Heart left ventricle (tissue), 16 donors: Measurements from ENCODE around the gene GOLGA7B. TPM values are rescaled to one million over a fixed set of nuclear protein-coding genes. Genes with fewer than 3 reads are reported as not detected.

Source experiments
- ATAC-seq, 4 donors: fragments of 200-7000 bp; cut with Tn5 transposase; one replicate each; pipeline ENCODE4 v1.9.1; 2020 to 2022; ENCODE audit warnings: moderate library complexity in 4 of 4, mild to moderate bottlenecking in 3 of 4, moderate number of reproducible peaks in 1 of 4
- DNase-seq, 5 donors: peaks; one replicate each; pipeline ENCODE4 v3.0.0-alpha.2; 2020
- H3K27ac ChIP-seq, 12 donors: fragments of 200-600 bp; sonication (generic) in 4 of 12; one replicate each; pipeline versions ENCODE4 v1.5.0 to v1.8.0; 2016 to 2022; ENCODE audit warnings: mild to moderate bottlenecking in 2 of 12
- H3K27me3 ChIP-seq, 9 donors: fragments of 200-600 bp; sonication (generic) in 2 of 9; one replicate each; pipeline versions ENCODE4 v1.5.1 to v1.8.0; 2016 to 2022; ENCODE audit warnings: mild to moderate bottlenecking in 3 of 9
- H3K36me3 ChIP-seq, 9 donors: fragments of 200-600 bp; sonication (generic) in 2 of 9; one replicate each; pipeline versions ENCODE4 v1.5.0 to v1.8.0; 2018 to 2022; ENCODE audit warnings: mild to moderate bottlenecking in 2 of 9
- H3K4me1 ChIP-seq, 12 donors: fragments of 200-600 bp; sonication (generic) in 4 of 12; one replicate each; pipeline versions ENCODE4 v1.5.0 to v1.8.0; 2016 to 2022; ENCODE audit warnings: mild to moderate bottlenecking in 3 of 12
- H3K4me3 ChIP-seq, 12 donors: fragments of 200-600 bp; sonication (generic) in 4 of 12; one replicate each; pipeline versions ENCODE4 v1.5.0 to v1.8.0; 2017 to 2022; ENCODE audit warnings: mild to moderate bottlenecking in 9 of 12, moderate library complexity in 4 of 12
- H3K9me3 ChIP-seq, 12 donors: fragments of 200-600 bp; sonication (generic) in 4 of 12; one replicate each; pipeline versions ENCODE4 v1.5.0 to v1.8.0; 2016 to 2022; ENCODE audit warnings: mild to moderate bottlenecking in 1 of 12
- POLR2A ChIP-seq, 2 donors: fragments of 450-650 bp; IDR thresholded peaks; one replicate each; pipeline ENCODE4 v1.6.1; 2017; ENCODE audit warnings: antibody characterized with exemption in 2 of 2, mild to moderate bottlenecking in 2 of 2, moderate library complexity in 2 of 2
- WGBS, 4 donors: extraction: QIAGEN DNeasy Blood & Tissue Kit in 2 of 4; methylation state at CpG; one replicate each; pipeline versions ENCODE4 v1.1.5 to v1.1.7; 2013 to 2018; 5-methylcytosine and 5-hydroxymethylcytosine counted together
- intact Hi-C, 10 donors: fragments of 100-400 bp; cut with DNase I; formaldehyde crosslinking; loops; one replicate each; pipeline versions ENCODE4 v1.11.1 to v1.14.2; 2022
- polyA plus RNA-seq, 2 donors: library from polyadenylated mRNA; stranded (reverse); fragments of 200-250 nt; gene quantifications; one replicate each; pipeline ENCODE4 v1.2.3, GENCODE V29; 2013
- total RNA-seq, 9 donors: library from RNA; depleted of rRNA in 2 of 9; stranded (reverse); fragments of >200 nt in 2 of 9; fragmentation: NEBNext Ultra II Directional in 3 of 9; extraction: Animal tissue kit (Norgen Biotek cat#: 25700) in 3 of 9; gene quantifications; one replicate each; pipeline versions ENCODE4 v1.1.0 to v1.2.4, GENCODE V29; 2016 to 2023
- TF ChIP-seq, protein P1 (sequence below), 12 donors: fragments of 200-600 bp; sonication (generic) in 4 of 12; IDR thresholded peaks; one replicate each; pipeline versions ENCODE4 v1.5.0 to v1.8.0; 2018 to 2022; ENCODE audit warnings: antibody characterized with exemption in 12 of 12, mild to moderate bottlenecking in 5 of 12
- donor health status: ischemic (EF 13 %, LVEDD 7.1; RV severe dilation, severe dysfunction).
- donor health status: healthy with polysubstance abuse.
- donor health status: DM: no; HTN: yes; CAD: no.
- donor health status: DM: no; HTN: no; CAD: no.
- donor health status: ischemic (EF 25% LVEDD 6.9; RV normal size, moderate dysfunction).
- donor health status: ischemic (EF 25% LVEDD 5.7; RV mildly dilated, moderate dysfunction).
- donor health status: healthy.
- donor health status: DM: yes; HTN: yes; CAD: no.
- donor health status: ischemic (EF 35%, LVEDD 5.7; RV mildly dilated, moderate dysfunction).
- donor health status: nonischemic (EF 11% LVEDD 7.7; RV severe dilation, severe dysfunction).
- donor health status: DM: yes; HTN: yes; CAD: no.
- donor health status: PGD.
- donor health status: ischemic (EF 29% LVEDD 5.4; RV normal size, mild dysfunction).
- donor health status: nonischemic (EF 23%, LVEDD 6.1; RV moderate dilation, normal function).

Gene GOLGA7B
- total and polyA plus RNA-seq, 11 donors = 0.06 to 1.1 (median 0.16) TPM; not detected in 1

DNA sequence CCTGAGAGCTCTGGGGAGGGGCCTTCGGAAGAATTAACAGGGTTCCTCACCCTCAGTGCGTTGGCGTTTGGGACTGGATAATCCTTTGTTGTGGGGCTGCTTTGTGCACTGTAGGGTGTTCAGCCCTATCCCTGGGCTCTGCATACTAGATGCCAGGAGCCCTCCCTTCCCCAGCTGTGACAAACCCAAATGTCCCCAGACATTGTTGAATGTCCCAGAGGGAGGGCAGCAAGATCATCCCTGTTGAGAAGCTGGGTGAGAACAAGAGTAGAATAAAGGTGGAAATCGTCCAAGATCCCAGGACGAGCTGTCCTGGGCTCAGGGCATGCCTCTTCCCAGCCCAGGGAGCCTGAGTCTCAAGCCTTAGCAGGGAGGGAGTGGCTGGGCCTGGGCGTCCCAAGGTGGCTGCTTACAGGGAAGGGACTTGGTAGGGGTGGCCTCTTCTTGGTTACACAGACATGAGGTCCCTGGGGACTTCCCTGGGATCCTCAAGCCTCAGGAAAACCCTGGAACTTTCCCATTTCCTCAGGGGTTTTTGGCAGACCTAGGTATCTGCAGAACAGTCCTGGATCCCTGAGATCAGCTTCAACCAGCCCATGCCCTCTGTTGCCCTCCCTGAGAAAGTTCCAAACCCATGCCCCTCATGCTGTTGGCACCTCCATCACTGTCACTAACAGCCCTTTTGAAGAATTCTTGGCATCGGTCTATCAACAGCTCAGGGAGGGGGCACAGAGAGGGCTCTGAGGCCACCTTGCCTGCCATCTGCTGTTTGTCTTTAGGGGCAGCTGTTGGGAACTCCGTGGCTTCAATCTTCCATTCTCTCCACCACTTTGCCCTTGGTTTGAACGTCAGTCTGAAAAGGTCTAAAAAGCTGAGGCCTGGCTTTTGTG, 53.7 kb downstream of the GOLGA7B start:
- Histone ChIP-seq H3K27ac (no peak overlapping the region), H3K4me3 (no peak overlapping the region), H3K9me3 (no peaks in the 10 kb centered on the region), H3K4me1 (peaks cover 0 to 18% (median 3%) of the 10 kb centered on the region in 12 donors), H3K36me3 (no peaks in the 10 kb centered on the region), H3K27me3 (peaks cover 0 to 5% (median 0%) of the 10 kb centered on the region in 9 donors)
- intact Hi-C loops = no loop called here
- TF ChIP-seq, protein P1, sequence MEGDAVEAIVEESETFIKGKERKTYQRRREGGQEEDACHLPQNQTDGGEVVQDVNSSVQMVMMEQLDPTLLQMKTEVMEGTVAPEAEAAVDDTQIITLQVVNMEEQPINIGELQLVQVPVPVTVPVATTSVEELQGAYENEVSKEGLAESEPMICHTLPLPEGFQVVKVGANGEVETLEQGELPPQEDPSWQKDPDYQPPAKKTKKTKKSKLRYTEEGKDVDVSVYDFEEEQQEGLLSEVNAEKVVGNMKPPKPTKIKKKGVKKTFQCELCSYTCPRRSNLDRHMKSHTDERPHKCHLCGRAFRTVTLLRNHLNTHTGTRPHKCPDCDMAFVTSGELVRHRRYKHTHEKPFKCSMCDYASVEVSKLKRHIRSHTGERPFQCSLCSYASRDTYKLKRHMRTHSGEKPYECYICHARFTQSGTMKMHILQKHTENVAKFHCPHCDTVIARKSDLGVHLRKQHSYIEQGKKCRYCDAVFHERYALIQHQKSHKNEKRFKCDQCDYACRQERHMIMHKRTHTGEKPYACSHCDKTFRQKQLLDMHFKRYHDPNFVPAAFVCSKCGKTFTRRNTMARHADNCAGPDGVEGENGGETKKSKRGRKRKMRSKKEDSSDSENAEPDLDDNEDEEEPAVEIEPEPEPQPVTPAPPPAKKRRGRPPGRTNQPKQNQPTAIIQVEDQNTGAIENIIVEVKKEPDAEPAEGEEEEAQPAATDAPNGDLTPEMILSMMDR (IDR thresholded peaks at IDR 0.05) = peak in 1 of 12 donors; percentile 10
- TF ChIP-seq POLR2A (IDR thresholded peaks at IDR 0.05) = no peak
- 46 to 58% (median 53%) methylated on average over 9 of the region's 9 CpGs for WGBS, 4 donors
- DNase-seq = peak in 1 of 5 donors; percentile 15
- ATAC-seq = peak; percentile 38 to 52 (median 40)

DNA sequence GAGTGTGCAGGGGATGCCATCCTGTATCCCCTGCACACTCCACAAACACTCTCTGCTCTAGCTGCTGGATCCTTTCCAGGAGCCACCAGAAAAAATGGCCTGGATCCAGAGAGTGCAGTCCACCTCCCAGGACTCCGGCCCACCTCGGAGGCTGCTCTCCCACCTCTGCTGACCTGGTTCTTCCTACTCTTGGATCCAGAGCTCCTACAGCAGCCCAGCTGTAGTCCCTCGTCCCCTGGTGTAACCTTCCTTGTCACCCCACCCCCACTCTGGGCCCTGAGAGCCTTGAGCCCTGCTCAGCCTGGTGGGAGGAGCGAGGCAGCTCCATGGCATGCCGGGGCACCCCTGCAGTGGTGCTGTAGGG, 54.4 kb downstream of the GOLGA7B start:
- H3K27ac ChIP-seq = no peak overlapping the region
- intact Hi-C loops = no loop called here
- H3K9me3 ChIP-seq = no peaks in the 10 kb centered on the region
- peak in 3 of 4 donors; percentile 25 to 54 (median 30) for ATAC-seq
- 45 to 51% (median 49%) methylated on average over 5 of the region's 5 CpGs for WGBS, 4 donors
- no peak overlapping the region for H3K4me3 ChIP-seq
- H3K36me3 ChIP-seq = no peaks in the 10 kb centered on the region
- peaks cover 0 to 15% (median 3%) of the 10 kb centered on the region in 12 donors for H3K4me1 ChIP-seq
- DNase-seq = peak in 1 of 5 donors; percentile 32
- H3K27me3 ChIP-seq = peaks cover 0 to 5% (median 0%) of the 10 kb centered on the region in 9 donors
- TF ChIP-seq, protein P1 (IDR thresholded peaks at IDR 0.05) = no peak

DNA sequence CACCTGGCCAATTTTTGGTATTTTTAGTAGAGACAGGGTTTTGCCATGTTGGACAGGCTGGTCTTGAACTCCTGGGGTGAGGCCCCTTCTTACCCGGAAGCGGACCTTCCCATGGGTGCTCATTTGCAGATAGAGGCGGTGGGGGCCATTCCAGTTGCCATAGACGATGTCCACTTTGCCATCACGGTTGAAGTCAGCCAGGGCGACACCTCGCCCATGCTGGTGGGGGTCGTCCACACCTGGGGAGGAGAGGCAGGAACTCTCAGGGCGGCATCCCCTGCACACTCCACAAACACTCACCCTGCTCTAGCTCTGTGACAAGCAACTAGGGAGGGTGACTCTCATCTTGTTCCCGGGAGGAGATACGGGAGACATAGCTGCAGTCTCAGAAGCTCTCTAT, 54.9 kb downstream of the GOLGA7B start:
- Histone ChIP-seq H3K36me3 (no peaks in the 10 kb centered on the region), H3K27ac (no peak overlapping the region), H3K27me3 (peaks cover 0 to 7% (median 0%) of the 10 kb centered on the region in 9 donors), H3K9me3 (no peaks in the 10 kb centered on the region), H3K4me3 (no peak overlapping the region), H3K4me1 (peaks cover 0 to 15% (median 3%) of the 10 kb centered on the region in 12 donors)
- TF ChIP-seq, protein P1 (IDR thresholded peaks at IDR 0.05) = no peak
- no peak for TF ChIP-seq POLR2A (IDR thresholded peaks at IDR 0.05)
- DNase-seq (peak in 1 of 5 donors; percentile 13), ATAC-seq (no peak)
- 81 to 87% (median 82%) methylated on average over 9 to 11 of the region's 11 CpGs for WGBS, 4 donors
- intact Hi-C loops = no loop called here

DNA sequence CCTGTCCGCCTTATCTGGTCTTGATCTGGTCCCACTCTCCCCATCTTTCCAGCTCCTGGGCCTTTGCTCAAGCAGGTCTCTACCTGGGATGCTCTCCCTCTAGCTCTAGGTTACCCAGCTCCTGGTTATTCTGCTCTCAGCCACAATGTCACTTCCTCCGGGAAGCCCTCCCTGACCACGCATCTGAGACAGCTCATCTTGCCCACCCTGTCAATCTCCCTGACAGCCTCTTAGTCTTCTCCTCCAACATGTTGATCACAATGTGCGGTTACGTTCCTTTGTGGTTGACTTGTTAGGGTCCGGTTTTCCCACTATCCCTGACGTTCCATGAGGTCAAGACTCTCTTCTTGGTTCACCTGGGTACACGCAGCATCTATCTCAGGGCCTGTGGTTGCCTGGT, 55.6 kb downstream of the GOLGA7B start:
- Histone ChIP-seq H3K4me3 (no peak overlapping the region), H3K36me3 (no peaks in the 10 kb centered on the region), H3K4me1 (peaks cover 0 to 15% (median 3%) of the 10 kb centered on the region in 12 donors), H3K27me3 (peaks cover 0 to 7% (median 0%) of the 10 kb centered on the region in 9 donors), H3K27ac (no peak overlapping the region), H3K9me3 (no peaks in the 10 kb centered on the region)
- TF ChIP-seq, protein P1 (IDR thresholded peaks at IDR 0.05) = no peak
- no peak for TF ChIP-seq POLR2A (IDR thresholded peaks at IDR 0.05)
- DNase-seq = peak in 1 of 5 donors; percentile 10
- intact Hi-C loops = no loop called here
- WGBS, 4 donors = 84 to 88% (median 86%) methylated on average over 8 of the region's 8 CpGs
- ATAC-seq = no peak
